GM19438 (cell line): ENCODE results near the gene CHID1.

Source experiments
- ATAC-seq: cut with Tn5 transposase; IDR thresholded peaks from one replicate; pipeline ENCODE4 v1.9.1; 2021; ENCODE audit warnings: low read depth; ENCODE audit not compliant: unreplicated experiment

Gene CHID1

GRCh38 chr11:910589-911030 is at the start of gene CHID1:
TSS of gene CHID1 (minus strand) at chr11:910810. CDS start at chr11:904816, 5,994 bp downstream.
- ATAC-seq: peak; percentile 93

GRCh38 chr11:959608-960007 is 49.0 kb upstream of the CHID1 start:
- no peak for ATAC-seq

GRCh38 chr11:959027-959426 is 48.4 kb upstream of the CHID1 start:
- no peak for ATAC-seq

- no peak for ATAC-seq
These were observed 47.5 kb upstream of the CHID1 start for GRCh38 chr11:958101-958500.

GRCh38 chr11:957212-957920 is 46.8 kb upstream of the CHID1 start:
- ATAC-seq: no peak

GRCh38 chr11:955154-956063 is 44.8 kb upstream of the CHID1 start:
- ATAC-seq: no peak

GRCh38 chr11:954392-955153 is 44.0 kb upstream of the CHID1 start:
- no peak for ATAC-seq

GRCh38 chr11:953512-953911 is 42.9 kb upstream of the CHID1 start:
- ATAC-seq: no peak

- no peak for ATAC-seq
These were observed 42.1 kb upstream of the CHID1 start for GRCh38 chr11:952406-953385.

- no peak for ATAC-seq
These were observed 40.9 kb upstream of the CHID1 start for GRCh38 chr11:951507-951906.

- ATAC-seq: no peak
These were observed 37.1 kb upstream of the CHID1 start for GRCh38 chr11:947744-948143.

- no peak for ATAC-seq
These were observed 35.4 kb upstream of the CHID1 start for GRCh38 chr11:945986-946385.

GRCh38 chr11:944711-945470 is 34.3 kb upstream of the CHID1 start:
- ATAC-seq: no peak

- no peak for ATAC-seq
These were observed 32.2 kb upstream of the CHID1 start for GRCh38 chr11:942823-943222.

GRCh38 chr11:940496-941135 is 30.0 kb upstream of the CHID1 start:
- no peak for ATAC-seq

GRCh38 chr11:937841-938261 is 27.2 kb upstream of the CHID1 start:
- no peak for ATAC-seq

- no peak for ATAC-seq
These were observed 25.6 kb upstream of the CHID1 start for GRCh38 chr11:936199-936598.

- no peak for ATAC-seq
These were observed 23.9 kb upstream of the CHID1 start for GRCh38 chr11:934527-934926.

- no peak for ATAC-seq
These were observed 23.3 kb upstream of the CHID1 start for GRCh38 chr11:933936-934335.
